ENCODE results near the gene PDF.

DNA sequence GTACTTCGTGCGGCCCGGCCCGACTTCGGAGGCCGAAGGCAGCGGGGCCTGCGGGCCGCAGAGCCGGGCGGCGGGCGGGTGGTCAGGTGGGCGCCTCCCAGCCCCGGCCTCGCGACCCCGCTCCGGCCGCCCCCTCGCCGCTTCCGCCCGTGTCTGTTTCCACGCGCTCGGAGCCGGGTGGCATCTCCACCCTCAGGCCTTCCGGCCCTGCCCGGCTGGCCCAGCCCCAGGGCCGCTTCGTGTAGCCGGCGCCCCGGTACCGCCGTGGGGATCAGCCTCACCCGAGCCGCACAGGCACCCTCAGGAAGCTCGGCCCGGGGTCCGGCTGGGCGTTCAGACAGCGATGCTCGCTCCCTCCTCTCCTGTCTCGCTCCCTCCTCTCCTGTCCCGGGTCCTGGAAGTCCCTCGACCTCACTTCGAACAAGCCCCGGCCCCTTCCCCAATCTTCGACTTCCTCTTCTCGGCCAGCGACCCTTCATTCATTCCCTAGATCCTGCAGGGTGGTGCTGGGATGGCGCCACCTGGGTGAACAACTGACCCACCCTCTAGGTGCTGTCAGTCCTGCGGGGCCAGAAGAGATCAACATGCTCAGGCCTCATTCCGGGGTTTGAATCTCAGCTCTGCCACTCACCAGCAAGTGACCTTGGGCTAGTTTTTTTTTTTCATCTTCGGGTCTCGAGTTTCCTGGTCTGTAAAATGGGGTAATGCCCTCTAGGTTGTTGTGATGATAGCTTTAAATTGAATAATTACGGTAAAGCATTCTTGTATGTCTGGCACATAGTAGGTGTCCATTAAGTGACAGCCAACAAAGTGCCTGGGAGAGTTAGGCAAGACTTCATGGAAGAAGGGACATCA, 18.6 kb downstream of the PDF start:
- TF ChIP-seq, protein P1, sequence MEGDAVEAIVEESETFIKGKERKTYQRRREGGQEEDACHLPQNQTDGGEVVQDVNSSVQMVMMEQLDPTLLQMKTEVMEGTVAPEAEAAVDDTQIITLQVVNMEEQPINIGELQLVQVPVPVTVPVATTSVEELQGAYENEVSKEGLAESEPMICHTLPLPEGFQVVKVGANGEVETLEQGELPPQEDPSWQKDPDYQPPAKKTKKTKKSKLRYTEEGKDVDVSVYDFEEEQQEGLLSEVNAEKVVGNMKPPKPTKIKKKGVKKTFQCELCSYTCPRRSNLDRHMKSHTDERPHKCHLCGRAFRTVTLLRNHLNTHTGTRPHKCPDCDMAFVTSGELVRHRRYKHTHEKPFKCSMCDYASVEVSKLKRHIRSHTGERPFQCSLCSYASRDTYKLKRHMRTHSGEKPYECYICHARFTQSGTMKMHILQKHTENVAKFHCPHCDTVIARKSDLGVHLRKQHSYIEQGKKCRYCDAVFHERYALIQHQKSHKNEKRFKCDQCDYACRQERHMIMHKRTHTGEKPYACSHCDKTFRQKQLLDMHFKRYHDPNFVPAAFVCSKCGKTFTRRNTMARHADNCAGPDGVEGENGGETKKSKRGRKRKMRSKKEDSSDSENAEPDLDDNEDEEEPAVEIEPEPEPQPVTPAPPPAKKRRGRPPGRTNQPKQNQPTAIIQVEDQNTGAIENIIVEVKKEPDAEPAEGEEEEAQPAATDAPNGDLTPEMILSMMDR (conservative IDR thresholded peaks at IDR 0.05; ENCODE audit: low read length): peak; percentile 24; the same call in 1 of the 2 replicates
- no peak for TF ChIP-seq EZH2phosphoT487 (IDR thresholded peaks at IDR 0.05; ENCODE audit: borderline replicate concordance)

Data from Loucy (cell line).